Stimulated activated CD4-positive, alpha-beta T cell treated with anti-CD3 and anti-CD28 coated beads, Interleukin-15, amount 100 ng/mL, for 48 hours (primary cell): ENCODE results near the gene BRSK2.
"Not testable (repeated sequence)": the region's sequence is repeated elsewhere in the genome, so short reads cannot be mapped to it uniquely, and the experiment has no call there.

Experiments
- DNase-seq, 2 donors: peaks; one replicate each; pipeline ENCODE4 v3.0.0-alpha.2; 2020; ENCODE audit warnings: low read depth in 2 of 2

Gene BRSK2

DNA sequence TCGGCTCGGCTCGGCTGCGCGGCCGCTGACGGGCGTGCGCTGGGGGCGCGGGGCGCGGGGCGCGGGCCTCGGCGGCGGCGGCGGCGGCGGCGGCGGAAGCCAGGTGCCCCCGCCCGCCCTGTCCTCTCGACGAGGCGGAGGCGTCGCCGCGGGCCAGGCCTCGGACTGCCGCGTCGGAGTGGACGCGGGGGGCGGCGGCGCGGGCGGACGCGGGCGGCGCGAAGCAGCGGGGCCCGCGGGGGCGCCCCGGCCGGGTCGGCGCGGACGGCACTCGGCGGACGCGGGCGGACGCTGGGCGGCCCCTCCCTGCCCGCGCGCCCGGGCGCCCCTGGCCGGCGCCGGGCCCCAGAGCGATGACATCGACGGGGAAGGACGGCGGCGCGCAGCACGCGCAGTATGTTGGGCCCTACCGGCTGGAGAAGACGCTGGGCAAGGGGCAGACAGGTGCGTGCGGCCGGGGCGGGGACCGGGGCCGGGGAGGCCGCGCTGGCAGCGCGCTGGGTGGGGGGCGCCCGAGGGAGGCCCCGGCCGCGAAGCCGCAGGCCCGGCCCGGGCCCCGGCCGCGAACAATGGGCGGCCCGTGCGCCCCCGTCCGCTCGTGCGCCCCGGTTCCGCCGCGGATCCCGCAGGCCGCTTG is at the start of gene BRSK2:
TSS of gene BRSK2 (plus strand) at position 3 of the 637 bp plus-strand sequence. CDS start at position 354, 351 bp downstream.
- DNase-seq: no peak

DNA sequence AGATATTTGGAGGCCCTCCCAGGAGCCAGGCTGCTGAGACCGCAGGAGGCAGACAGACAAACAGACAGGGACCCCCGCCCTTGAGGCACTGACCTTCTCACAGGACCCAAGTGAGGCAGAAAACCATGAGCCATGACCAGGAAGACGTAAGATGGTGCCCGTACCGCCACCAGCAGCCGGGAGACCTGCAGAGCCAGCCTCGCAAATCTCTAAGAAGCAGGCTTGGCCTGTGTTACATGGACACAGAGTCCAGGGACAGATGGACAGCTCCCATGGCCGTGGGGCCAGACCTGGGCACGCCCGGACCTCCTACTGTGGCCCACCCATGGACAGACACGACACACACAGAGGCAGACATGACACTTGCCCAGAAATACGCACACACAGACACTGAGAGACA is 49.6 kb upstream of the BRSK2 start:
- DNase-seq: no peak

DNA sequence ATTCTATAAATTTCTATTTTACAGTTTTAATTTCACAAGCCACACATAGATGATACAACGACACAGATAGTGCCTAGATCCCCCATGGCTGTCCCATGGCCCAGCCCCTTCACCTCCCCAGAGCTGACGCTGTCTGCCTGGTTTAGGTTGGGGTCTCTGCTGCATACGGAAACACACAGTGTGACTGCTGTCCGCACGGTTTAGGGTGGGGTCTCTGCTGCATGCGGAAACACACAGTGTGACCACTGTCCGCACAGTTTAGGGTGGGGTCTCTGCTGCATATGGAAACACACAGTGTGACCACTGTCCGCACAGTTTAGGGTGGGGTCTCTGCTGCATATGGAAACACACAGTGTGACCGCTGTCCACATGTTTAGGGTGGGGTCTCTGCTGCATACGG is 48.5 kb upstream of the BRSK2 start:
- DNase-seq: not testable (repeated sequence)

DNA sequence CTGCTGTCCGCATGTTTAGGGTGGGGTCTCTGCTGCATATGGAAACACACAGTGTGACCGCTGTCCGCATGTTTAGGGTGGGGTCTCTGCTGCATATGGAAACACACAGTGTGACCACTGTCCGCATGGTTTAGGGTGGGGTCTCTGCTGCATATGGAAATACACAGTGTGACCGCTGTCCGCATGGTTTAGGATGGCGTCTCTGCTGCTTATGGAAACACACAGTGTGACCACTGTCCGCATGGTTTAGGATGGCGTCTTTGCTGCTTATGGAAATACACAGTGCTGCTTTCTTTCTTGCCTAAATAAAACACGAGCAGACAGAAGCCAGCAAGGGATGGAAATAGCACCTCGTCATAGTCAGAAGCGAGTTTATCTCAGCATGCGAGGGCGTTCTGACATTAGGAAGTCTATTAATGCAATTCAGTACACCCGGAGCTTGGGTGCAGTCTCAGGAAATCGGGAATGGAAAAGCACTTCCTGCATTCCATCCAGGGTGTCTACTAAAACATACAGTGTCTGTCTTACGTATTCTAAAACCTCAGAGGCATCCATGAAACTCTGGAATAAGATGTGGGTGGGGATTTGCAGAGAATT is 47.7 kb upstream of the BRSK2 start:
- DNase-seq: no peak

DNA sequence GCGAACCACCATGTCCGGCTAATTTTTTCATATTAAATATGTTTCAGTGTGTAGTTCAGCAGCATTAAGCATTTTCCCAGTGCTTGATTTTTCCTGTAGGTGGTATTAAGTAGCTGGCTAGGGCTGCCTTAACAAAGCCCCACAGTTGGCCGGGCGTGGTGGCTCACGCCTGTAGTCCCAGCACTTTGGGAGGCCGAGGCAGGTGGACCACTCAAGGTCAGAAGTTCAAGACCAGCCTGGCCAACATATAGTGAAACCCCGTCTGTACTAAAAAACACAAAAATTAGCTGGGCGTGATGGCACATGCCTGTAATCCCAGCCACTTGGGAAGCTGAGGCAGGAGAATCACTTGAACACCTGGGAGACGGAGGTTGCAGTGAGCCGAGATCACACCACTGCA is 46.8 kb upstream of the BRSK2 start:
- DNase-seq: no peak

DNA sequence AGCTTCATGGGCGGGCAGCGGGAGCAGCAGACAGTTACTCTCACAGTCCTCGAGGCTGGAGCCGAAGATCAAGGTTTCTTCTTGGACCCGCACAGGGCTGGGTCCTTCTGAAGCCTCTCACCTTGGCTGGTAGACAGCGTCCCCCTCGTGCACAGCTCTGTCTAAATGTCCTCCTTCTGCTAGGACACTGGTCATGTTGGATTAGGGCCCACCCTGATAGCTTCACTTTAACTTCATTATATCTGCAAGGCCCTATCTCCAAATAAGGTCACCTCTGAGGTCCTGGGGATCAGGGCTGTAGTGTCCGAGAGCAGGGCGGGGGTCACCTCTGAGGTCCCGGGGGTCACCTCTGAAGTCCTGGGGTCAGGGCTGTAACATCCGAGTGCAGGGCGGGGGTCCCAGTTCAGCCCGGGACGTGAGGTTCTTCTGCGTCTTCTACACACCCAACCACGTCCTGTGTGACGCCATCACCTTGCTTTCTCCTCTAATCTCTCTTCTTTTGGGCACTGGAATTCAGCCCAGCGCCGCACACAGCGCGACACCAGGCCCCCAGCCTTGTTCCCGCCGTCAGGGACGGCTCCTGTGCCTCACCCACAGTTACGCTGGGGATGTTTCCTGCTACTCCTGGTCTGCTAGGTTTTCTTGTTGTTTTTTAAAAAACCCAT is 46.2 kb upstream of the BRSK2 start:
- no peak for DNase-seq

DNA sequence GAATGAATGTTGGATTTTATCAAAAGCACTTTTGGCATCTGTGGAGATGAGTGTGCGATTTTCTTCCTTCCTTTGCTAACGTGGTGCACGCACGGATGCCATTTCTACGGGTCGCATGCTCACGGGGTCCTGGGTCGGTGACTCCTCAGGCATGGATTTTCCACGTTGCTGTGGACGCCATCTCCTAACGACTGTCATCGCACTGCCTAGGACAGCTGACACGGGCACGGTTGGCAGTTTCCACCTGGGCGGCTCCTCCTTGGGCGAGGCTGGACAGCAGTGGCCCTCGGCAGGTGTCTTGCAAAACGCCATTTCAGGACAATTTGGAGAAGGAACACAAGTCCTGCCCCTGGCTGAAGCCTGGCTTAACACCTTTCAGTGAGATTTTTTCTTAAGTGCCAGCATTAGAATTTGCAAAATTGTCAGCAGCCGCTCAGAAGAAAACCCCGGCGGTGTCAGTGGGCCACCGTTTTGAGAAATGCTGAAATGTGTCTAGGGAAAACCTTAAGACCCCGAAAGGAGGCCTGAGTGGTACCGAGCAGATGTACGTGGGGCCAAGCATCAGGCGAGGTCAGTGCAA is 45.6 kb upstream of the BRSK2 start:
- no peak for DNase-seq

DNA sequence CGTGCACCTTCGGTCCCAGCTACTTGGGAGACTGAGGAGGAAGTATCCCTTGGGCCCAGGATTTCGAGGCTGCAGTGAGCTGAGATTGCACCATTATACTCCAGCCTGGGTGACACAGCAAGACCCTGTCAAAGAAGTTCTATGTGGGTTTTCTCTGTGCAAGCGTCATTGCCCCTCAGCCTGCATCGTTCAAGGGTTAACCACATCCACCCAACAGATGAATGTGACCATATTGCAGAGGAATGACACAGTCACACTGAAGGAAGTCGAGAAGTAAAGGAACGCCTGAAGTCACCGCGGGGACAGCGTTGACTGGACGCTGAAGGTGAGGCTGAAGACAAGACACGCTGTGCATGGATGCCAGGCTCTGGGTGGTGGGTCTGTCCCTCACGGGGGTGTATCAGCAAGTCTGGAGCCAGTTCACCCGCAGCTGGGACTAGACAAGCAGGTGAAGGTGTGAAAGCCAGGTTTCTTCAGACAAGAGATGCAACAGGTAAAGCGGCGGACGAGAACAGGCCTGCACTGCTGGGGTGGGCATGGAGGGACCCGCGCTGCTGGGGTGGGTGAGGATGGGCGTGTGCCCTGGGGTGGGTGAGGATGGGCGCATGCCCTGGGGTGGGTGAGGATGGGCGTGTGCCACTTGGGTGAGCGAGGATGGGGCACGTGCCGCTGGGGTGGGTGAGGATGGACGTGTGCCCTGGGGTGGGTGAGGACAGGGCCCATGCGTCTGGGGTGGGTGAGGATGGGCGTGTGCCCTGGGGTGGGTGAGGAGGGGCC is 43.8 kb upstream of the BRSK2 start:
- DNase-seq: no peak

DNA sequence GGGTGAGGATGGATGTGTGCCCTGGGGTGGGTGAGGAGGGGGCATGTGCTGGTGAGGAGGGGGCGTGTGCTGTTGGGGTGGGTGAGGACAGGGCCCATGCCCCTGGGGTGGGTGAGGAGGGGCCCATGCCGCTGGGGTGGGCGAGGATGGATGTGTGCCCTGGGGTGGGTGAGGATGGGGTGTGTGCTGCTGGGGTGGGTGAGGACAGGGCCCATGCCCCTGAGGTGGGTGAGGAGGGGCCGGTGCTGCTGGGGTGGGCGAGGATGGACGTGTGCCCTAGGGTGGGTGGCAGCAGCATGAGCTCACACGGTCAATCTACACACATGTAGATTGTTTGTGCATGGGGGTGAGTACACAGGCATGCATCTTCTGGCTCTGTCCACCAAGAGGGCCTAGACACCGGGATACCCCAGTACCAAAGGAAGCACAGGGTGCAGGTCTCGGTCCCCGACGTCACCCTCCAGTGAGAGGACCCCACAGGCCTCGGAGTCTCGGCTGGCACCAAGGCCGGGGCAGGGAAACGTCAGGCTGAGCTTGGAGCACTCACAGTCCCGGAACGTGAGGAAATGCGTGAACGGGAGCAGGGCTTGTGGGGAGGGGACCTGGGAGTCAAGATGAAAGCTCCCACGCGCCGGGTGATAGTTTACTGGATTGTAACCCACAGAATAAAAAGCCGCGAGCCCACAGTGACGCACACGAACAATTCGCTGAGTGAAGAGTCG is 42.9 kb upstream of the BRSK2 start:
- no peak for DNase-seq

DNA sequence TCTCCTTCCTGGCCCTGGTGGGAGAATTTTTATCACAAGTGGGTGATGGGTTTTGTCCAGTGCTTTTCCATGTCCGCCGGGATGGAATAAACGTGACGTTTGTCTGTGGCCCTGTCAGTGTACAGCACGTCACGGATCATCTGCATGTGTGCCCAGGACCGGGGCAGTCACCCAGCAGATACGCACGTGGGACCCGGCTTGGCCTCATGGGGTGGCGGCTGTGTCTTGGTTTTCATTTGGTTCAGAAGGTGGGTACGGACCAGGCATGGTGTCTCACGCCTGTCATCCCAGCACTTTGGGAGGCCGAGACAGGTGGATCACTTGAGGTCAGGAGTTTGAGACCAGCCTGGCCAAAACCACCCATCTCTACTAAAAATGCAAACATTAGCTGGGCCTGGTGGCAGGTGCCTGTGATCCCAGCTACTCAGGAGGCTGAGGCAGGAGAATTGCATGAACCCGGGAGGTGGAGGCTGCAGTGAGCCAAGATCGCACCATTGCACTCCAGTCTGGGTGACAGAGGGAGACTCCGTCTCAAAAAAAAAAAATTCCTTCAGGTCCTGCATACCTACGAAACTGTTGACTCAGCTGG is 42.2 kb upstream of the BRSK2 start:
- not testable (repeated sequence) for DNase-seq

DNA sequence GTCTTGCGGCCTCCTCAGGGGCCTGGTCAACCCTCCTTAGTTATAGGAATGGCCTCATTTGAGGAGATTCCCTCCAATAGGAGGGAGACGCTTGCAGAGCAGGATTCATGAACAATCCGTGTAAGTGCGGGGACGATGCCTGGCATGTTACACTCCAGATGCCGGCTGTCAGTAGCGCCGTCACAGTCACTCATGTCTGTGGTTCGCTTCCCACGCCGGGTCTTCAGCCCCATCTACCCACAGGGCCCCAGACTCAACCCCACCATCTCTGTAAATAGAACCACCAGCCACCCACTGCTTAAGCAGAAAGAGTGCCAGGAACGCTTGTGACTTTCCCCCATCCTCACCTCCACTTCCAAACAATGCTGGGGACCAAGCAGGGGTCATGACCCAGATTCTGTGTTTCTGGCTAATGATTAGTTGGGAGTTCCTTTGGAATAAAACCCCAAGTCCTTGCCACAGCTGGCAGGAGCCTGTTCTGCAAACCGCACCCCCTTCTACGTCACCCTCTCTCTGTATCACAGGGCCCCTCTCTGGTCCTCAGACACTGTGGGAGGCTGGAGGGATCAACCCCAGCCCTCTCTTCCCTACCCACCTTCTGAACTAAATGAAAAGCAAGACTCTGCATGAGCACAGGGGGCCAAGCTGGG is 41.5 kb upstream of the BRSK2 start:
- DNase-seq: no peak

DNA sequence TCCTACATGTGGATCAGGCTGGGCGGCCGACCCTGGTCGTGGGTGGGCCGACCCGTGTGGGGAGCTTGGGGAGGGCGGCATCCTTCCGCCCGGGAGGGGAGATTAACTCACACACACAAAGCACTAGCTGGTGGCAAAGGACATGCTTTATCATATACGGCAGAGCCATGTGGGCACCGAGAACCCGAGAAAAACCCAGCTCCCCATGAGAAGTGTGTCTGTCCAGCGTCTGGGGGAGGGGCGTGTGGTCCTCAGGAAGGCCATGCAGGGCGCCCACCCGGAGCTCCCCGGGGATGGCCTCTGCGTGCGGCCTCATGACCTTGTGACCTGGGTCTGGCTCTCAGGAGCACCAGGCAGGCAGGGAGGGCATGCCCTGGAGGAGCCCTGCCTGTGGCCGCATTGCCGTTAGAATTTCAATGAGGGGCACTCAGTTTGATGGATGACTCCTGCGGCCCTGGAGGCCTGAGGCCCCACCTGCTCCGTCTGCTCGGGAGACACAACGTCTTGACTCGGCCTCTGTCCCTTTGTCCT is 40.9 kb upstream of the BRSK2 start:
- DNase-seq: no peak

DNA sequence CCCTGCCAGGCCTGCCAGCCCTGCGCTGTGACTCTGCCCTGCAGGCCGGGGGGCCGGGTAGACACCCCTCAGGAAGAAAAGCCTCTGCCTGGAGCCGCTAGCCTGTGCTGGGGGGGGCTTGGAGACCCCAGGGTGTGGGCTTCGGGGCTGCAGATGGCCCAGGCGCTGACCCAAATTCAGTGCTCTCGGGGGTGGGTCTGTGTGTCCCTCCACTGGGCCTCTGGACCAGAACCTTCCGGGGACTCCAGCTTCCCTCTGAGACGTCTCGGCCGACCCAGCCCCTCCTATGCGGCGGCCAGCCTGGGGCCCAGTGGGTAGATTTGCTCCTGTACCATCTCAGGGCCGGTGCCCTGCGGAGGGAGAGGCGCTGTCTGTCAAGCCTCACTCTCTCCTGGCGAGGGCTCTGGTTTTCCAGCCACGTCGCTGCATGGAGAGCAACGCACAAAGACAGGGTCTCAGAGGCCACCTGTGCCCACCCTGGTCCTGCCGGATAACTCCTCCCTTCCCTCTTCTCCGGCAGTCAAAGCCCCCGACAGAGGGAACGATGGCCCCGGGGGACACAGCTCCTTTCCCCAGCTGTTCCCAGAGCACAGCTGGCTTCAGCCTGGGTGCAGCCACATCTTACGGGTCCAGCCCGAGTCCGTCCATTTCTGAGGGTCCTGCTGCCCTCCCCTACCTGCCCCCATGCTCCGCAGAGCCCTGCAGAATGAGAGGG is 40.2 kb upstream of the BRSK2 start:
- DNase-seq: no peak

DNA sequence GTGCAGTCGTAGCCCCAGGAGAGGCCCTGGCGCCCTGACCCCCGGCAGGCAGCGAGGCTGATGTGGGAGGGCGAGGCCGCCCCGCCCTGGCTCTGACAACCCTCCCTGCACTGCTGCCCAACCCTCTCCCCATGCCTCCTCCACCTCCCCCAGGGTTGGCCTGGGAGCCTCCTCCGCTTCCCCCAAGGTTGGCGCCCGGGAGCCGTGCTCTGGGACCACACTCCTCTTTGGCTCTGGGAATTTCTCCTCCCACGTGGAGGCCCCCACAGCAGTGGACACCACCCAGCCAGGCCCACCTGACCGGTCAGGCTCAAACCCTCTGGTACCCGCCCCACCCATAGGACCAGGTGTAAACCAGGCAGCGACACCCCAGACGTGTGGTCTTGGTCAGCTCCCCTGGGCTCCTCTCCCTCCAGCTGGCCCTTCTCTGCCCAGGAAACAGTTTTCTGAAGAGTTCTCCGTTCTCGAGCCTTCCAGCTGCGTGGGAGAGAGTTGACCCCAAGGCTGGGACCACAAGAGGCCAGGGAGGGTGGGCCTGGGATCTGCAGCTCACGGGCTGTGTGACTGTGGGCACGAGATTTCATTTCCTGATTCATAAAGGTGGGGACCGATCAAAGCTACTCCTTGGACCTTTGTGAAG is 39.5 kb upstream of the BRSK2 start:
- DNase-seq: no peak

DNA sequence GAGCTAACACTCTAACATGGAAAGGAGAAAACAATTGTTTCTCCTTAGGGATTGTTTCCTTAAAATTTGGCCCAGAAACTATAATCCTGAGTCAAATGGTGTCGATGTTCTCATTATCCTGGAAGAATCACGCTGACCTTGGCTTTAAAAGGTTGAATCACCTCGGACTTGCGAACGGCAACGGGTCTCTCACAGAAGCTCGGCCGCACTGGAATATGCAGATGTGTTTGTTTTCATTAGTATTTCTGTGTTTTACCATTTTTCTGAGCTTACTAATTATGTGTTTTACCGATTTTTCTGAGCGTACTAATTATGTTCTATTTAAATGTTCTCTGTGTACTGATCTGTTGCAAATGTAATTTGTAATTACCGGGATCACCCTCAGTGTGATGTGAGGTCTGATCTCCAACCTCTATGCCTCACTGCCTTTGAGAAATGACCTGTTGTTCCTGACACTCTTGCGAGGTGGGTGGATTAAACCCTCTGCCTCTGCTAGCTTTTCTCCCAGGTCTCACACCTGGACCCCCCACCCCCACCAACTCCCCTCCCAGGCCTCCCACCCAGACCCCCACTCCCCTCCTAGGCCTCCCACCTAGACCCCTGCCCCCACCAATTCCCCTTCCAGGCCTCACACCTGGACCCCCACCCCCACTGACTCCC is 38.3 kb upstream of the BRSK2 start:
- no peak for DNase-seq

DNA sequence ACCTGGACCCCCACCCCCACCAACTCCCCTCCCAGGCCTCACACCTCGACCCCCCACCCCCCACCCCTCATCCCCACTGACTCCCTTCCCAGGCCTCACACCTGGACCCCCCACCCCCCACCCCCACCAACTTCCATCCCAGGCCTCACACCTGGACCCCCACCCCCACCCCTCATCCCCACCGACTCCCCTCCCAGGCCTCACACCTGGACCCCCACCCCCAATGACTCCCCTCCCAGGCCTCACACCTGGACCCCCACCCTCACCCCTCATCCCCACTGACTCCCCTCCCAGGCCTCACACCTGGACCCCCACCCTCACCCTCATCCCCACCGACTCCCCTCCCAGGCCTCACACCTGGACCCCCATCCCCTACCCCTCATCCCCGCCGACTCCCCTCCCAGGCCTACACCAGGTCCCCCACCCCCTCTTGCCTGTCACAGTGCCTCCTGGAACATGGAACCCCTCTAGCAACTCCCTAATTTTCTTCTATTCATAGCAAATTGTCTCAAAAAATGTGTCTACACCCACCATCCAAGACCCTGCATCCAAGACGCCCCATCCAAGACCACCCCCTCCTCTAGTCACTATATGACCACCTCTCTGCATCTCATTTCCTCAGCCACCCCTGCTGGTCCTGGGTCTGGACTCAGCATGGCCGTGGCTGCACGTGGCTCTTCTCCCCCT is 36.9 kb upstream of the BRSK2 start:
- no peak for DNase-seq

DNA sequence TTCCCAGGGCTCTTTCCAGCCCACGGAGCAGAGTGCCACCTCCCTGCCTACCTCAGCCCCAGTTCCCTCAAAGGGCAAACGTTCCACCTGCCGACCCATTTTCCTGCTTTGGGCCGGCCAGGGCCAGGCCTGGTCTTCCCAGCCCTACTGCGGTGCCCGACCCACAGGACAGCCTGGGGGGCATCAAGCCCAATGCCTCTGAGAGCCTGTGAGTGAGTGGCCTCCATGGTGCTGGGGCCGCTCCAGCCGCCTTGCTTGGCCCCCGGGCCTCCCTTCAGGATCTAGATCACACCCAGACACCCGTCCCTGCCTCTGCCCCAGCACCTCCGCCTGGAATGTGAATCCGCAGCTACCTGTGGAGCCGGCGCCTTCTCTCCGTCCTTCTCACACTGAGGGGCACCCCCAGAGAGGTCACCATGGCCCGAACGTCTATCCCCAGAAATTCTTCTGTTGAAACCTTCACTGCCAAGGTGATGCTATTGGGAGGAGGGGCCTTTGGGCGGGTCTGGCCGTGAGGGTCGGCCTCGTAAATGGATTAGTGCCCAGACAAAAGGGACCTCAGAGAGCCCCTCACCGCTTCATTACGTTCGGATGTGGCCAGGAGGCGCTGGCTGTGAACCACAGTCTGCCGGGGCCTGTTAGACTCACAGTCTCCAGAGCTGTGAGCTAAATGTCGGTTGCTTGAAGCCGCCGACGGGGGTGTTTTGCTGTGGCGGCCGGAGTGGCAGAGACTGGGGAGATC is 36.2 kb upstream of the BRSK2 start:
- no peak for DNase-seq
